MM.1S (cell line): ENCODE results near the gene BAG2.
A peak's percentile ranks its signal among the peaks of the same experiment; 100 is the strongest.

Source experiments
- DNase-seq: peaks from one replicate; pipeline ENCODE4 v3.0.0-alpha.2; 2015
- H2AFZ ChIP-seq: fragments of 300-600 bp; sonication (generic); 2 replicates; pipeline ENCODE4 v1.6.0; 2016; ENCODE audit warnings: antibody characterized with exemption, low read length
- H3F3A ChIP-seq: fragments of 300-600 bp; sonication (generic); 2 replicates; pipeline ENCODE4 v1.6.1; 2016; ENCODE audit warnings: mild to moderate bottlenecking, antibody characterized with exemption, low read length, moderate library complexity, mixed read lengths; ENCODE audit not compliant: insufficient read depth
- H3K27ac ChIP-seq: fragments of 300-600 bp; sonication (generic); 2 replicates; pipeline ENCODE4 v1.5.1; 2016; ENCODE audit warnings: mild to moderate bottlenecking, low read length
- H3K27me3 ChIP-seq: fragments of 300-600 bp; sonication (generic); replicated peaks from 2 replicates; pipeline ENCODE4 v1.6.0; 2016; ENCODE audit warnings: low read length; ENCODE audit not compliant: insufficient read depth
- H3K36me3 ChIP-seq: fragments of 300-600 bp; sonication (generic); replicated peaks from 2 replicates; pipeline ENCODE4 v1.6.1; 2016; ENCODE audit warnings: mild to moderate bottlenecking, low read length, mixed read lengths; ENCODE audit not compliant: insufficient read depth
- H3K4me1 ChIP-seq: fragments of 300-600 bp; sonication (generic); 2 replicates; pipeline ENCODE4 v1.6.1; 2016; ENCODE audit warnings: low read length, mixed read lengths
- H3K4me2 ChIP-seq: fragments of 300-600 bp; sonication (generic); 2 replicates; pipeline ENCODE4 v1.6.0; 2016; ENCODE audit warnings: low read depth, low read length
- H3K4me3 ChIP-seq: fragments of 300-600 bp; sonication (generic); 2 replicates; pipeline ENCODE4 v1.5.1; 2016; ENCODE audit warnings: low read length, mixed read lengths
- H3K79me2 ChIP-seq: fragments of 300-600 bp; sonication (generic); 2 replicates; pipeline ENCODE4 v1.6.1; 2016; ENCODE audit warnings: mixed run types, low read length, mixed read lengths
- H3K9ac ChIP-seq: fragments of 300-600 bp; sonication (generic); 2 replicates; pipeline ENCODE4 v1.6.1; 2016; ENCODE audit warnings: low read length, mixed read lengths
- H3K9me2 ChIP-seq: fragments of 300-600 bp; sonication (generic); replicated peaks from 2 replicates; pipeline ENCODE4 v1.6.1; 2016; ENCODE audit warnings: mild to moderate bottlenecking, low read length, mixed read lengths; ENCODE audit not compliant: insufficient read depth
- H3K9me3 ChIP-seq: fragments of 300-600 bp; sonication (generic); replicated peaks from 2 replicates; pipeline ENCODE4 v1.6.1; 2016; ENCODE audit warnings: mild to moderate bottlenecking, low read length, mixed read lengths; ENCODE audit not compliant: insufficient read depth
- H4K20me1 ChIP-seq: fragments of 300-600 bp; sonication (generic); 2 replicates; pipeline ENCODE4 v1.6.1; 2016; ENCODE audit warnings: mild to moderate bottlenecking, low read length, moderate library complexity, mixed read lengths; ENCODE audit not compliant: insufficient read depth
- CTCF ChIP-seq: fragments of 300-600 bp; sonication (generic); IDR thresholded peaks from 2 replicates; pipeline ENCODE4 v1.5.1; 2016; ENCODE audit warnings: antibody characterized with exemption, low read length, mixed read lengths
- EZH2 ChIP-seq: fragments of 300-600 bp; sonication (generic); optimal IDR thresholded peaks from 2 replicates; pipeline ENCODE3; 2017; ENCODE audit warnings: low read depth, mild to moderate bottlenecking, antibody characterized with exemption, low read length, mixed read lengths
- EZH2phosphoT487 ChIP-seq: fragments of 300-600 bp; sonication (generic); IDR thresholded peaks from 2 replicates; pipeline ENCODE4 v1.6.1; 2018; ENCODE audit warnings: antibody characterized with exemption, low read length

The BAG2 gene

DNA sequence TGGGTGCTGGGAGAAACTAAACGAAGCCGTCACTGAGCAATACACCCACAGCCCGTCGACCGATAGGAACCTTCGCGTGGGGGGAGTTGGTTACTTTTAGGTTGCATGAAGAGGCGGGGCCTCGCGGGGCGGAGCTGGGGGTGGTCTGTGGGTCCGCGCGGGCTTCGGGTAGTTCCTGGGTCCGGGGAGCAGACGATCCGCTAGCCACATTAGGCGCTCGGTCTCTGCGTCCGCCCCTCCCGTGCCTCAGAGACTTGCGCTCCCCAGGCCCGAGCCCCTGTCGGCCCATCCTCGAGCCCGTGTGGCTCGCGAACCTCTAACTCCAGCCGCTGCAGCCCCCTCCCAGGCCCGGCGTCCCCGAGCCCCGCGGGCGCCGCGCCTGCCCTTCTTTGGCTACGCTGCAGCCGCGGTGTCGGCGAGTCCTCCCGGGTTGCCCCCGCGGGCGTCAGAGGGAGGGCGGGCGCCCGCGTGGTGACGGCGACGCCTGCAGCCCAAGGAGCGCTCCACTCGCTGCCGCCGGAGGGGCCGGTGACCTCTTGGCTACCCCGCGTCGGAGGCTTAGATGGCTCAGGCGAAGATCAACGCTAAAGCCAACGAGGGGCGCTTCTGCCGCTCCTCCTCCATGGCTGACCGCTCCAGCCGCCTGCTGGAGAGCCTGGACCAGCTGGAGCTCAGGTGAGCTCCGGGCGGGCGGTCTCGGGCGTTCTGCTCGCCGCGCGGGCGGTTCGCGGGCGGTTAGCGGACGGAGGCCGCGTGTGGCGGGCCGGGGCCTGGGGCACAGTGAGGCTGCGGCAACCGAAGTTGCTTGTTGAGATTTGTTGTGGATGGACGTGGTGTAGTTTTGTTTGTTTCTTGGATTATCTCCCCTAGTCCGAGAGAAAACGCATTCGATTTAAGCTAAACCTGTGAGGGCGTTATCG, at the start of gene BAG2:
TSS of gene BAG2 (plus strand) at position 191 of the 920 bp plus-strand sequence. CDS start at position 563, 372 bp downstream.
- H3K36me3 ChIP-seq = no peaks in the 10 kb centered on the region
- H3K4me2 ChIP-seq = peak within 1 kb of the TSS; percentile 73
- H4K20me1 ChIP-seq = no peaks in the 10 kb centered on the region
- peak within 1 kb of the TSS; percentile 84 for H3K4me3 ChIP-seq
- peak; percentile 80 for DNase-seq
- H3K9me2 ChIP-seq = no peaks in the 10 kb centered on the region
- no peaks in the 10 kb centered on the region for H3K9me3 ChIP-seq
- H3K9ac ChIP-seq = peak within 1 kb of the TSS; percentile 71
- H3K27ac ChIP-seq = peak within 1 kb of the TSS; percentile 74; the same call in 1 of the 2 replicates
- peaks cover 25% of the 10 kb centered on the region for H3K79me2 ChIP-seq
- H3K27me3 ChIP-seq = no peaks in the 10 kb centered on the region
- peak within 1 kb of the TSS; percentile 67 for H2AFZ ChIP-seq
- H3K4me1 ChIP-seq = peaks cover 5% of the 10 kb centered on the region; the same call in 1 of the 2 replicates
- TF ChIP-seq EZH2 (no peak), CTCF (no peak), EZH2phosphoT487 (no peak)
- H3F3A ChIP-seq = peaks cover 16% of the 10 kb centered on the region

DNA sequence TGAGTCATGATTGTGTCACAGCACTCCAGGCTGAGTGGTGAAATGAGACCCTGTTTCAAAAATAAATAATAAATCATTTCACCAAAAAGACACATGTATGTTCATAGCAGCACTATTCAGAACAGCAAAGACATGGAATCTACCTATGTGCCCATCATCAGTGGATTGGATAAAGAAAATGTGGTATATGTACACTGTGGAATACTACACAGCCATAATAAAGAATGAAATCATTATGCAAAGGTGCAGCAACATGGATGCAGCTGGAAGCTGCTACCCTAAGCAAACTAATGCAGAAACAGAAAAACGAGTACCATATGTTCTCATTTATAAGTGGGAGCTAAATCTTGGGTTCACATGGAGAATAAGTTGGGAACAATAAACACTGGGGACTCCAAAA, 49.0 kb upstream of the BAG2 start:
- H4K20me1 ChIP-seq = no peaks in the 10 kb centered on the region
- H3F3A ChIP-seq = no peaks in the 10 kb centered on the region
- no peaks in the 10 kb centered on the region for H3K36me3 ChIP-seq
- no peak for TF ChIP-seq EZH2
- TF ChIP-seq EZH2phosphoT487 = no peak
- TF ChIP-seq CTCF = no peak
- no peak overlapping the region for H3K4me3 ChIP-seq
- no peaks in the 10 kb centered on the region for H3K9me2 ChIP-seq
- H3K27me3 ChIP-seq = no peaks in the 10 kb centered on the region
- H3K4me1 ChIP-seq = no peaks in the 10 kb centered on the region
- no peak for DNase-seq
- no peak overlapping the region for H2AFZ ChIP-seq
- H3K9ac ChIP-seq = no peak overlapping the region
- H3K4me2 ChIP-seq = no peak overlapping the region
- H3K27ac ChIP-seq = no peak overlapping the region
- no peaks in the 10 kb centered on the region for H3K9me3 ChIP-seq
- H3K79me2 ChIP-seq = peaks cover 15% of the 10 kb centered on the region; the same call in 1 of the 2 replicates

- Histone ChIP-seq H2AFZ (no peak overlapping the region), H3K9ac (no peak overlapping the region), H3K4me2 (no peak overlapping the region), H3K4me1 (no peaks in the 10 kb centered on the region), H3K27ac (no peak overlapping the region), H4K20me1 (no peaks in the 10 kb centered on the region), H3F3A (no peaks in the 10 kb centered on the region), H3K27me3 (no peaks in the 10 kb centered on the region), H3K9me2 (no peaks in the 10 kb centered on the region), H3K4me3 (no peak overlapping the region), H3K9me3 (no peaks in the 10 kb centered on the region), H3K79me2 (peaks cover 5% of the 10 kb centered on the region; the same call in 1 of the 2 replicates), H3K36me3 (no peaks in the 10 kb centered on the region)
- no peak for DNase-seq
- no peak for TF ChIP-seq EZH2phosphoT487
- no peak for TF ChIP-seq EZH2
- TF ChIP-seq CTCF = no peak
Observed at GRCh38 chr6:57127763-57128162, 44.4 kb upstream of the BAG2 start.
